ENCODE measurements around the gene ARHGEF28. TPM values are rescaled to one million over a fixed set of nuclear protein-coding genes. Genes with fewer than 3 reads are reported as not detected.

Gene ARHGEF28
- total and polyA plus RNA-seq, 2 of the 4 experiments (the other 2 are of a cell fraction): 3.6 to 16.0 TPM

- Histone ChIP-seq H2AK5ac (ENCODE audit: low read depth, low read length) (no peak overlapping the region), H3K14ac (replicated peaks; ENCODE audit: low read depth, low read length) (no peak overlapping the region), H3K4me3 (ENCODE audit: insufficient read depth, low read depth, low read length) (no peak overlapping the region), H2AK9ac (replicated peaks; ENCODE audit: low read depth, low read length, poor library complexity) (no peak overlapping the region), H4K5ac (ENCODE audit: low read depth, low read length) (no peak overlapping the region), H4K91ac (ENCODE audit: insufficient read depth, low read depth, low read length) (no peak overlapping the region), H2AFZ (replicated peaks; ENCODE audit: low read length, poor library complexity) (no peak overlapping the region), H3K9me1 (ENCODE audit: insufficient read depth, low read length) (peaks cover 14% of the 10 kb centered on the region), H3K9ac (ENCODE audit: low read depth, low read length) (no peak overlapping the region), H3K4me2 (ENCODE audit: low read depth, low read length) (no peak overlapping the region), H3K36me3 (ENCODE audit: control insufficient read depth, insufficient read depth, low read length) (no peaks in the 10 kb centered on the region), H3K27me3 (ENCODE audit: control insufficient read depth, insufficient read depth, low read length) (no peaks in the 10 kb centered on the region), H3K23ac (ENCODE audit: low read depth, low read length) (no peak overlapping the region), H2BK120ac (ENCODE audit: low read depth, low read length) (no peak overlapping the region), H3K4ac (ENCODE audit: low read depth, low read length) (no peak overlapping the region), H3K18ac (ENCODE audit: low read depth, low read length) (no peak overlapping the region), H2BK20ac (ENCODE audit: low read depth, low read length) (no peak overlapping the region), H4K8ac (ENCODE audit: low read depth in 2 of 2, low read length in 2 of 2) (no peak overlapping the region), H3K56ac (ENCODE audit: extremely low read depth, insufficient read depth, low read length) (no peak overlapping the region), H2BK5ac (ENCODE audit: low read depth, low read length, poor library complexity, severe bottlenecking) (no peak overlapping the region), H3K4me1 (ENCODE audit: control insufficient read depth, insufficient read depth, low read length) (peaks cover 2% of the 10 kb centered on the region; the same call in 1 of the 2 replicates), H3K9me3 (ENCODE audit: control insufficient read depth, insufficient read depth, low read length) (no peaks in the 10 kb centered on the region), H3K79me1 (ENCODE audit: low read depth in 1 of 2, low read length in 2 of 2) (peaks cover 12 to 49% of the 10 kb centered on the region in 2 experiments), H4K20me1 (ENCODE audit: insufficient read depth, low read length) (no peaks in the 10 kb centered on the region), H2BK15ac (ENCODE audit: low read depth, low read length) (no peak overlapping the region), H3K27ac (ENCODE audit: insufficient read depth, low read length) (no peak overlapping the region)
- no peak for TF ChIP-seq CEBPB (IDR thresholded peaks at IDR 0.05; ENCODE audit: low read depth, low read length)
- no peak for TF ChIP-seq CHD1 (IDR thresholded peaks at IDR 0.05; ENCODE audit: low read depth, low read length)
- TF ChIP-seq, protein P1, sequence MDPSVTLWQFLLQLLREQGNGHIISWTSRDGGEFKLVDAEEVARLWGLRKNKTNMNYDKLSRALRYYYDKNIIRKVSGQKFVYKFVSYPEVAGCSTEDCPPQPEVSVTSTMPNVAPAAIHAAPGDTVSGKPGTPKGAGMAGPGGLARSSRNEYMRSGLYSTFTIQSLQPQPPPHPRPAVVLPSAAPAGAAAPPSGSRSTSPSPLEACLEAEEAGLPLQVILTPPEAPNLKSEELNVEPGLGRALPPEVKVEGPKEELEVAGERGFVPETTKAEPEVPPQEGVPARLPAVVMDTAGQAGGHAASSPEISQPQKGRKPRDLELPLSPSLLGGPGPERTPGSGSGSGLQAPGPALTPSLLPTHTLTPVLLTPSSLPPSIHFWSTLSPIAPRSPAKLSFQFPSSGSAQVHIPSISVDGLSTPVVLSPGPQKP (IDR thresholded peaks at IDR 0.05; ENCODE audit: borderline replicate concordance, low read depth, low read length): no peak
- TF ChIP-seq RFX5 (IDR thresholded peaks at IDR 0.05; ENCODE audit: low read depth, low read length): no peak
- dilution Hi-C loops (cut with HindIII; ENCODE audit: low sequenced_read_pairs, unreplicated experiment): no loop called here
- in situ Hi-C loops (cut with MboI; ENCODE audit: low sequenced_read_pairs): no loop called here
- ChIA-PET POLR2A (ENCODE audit: unreplicated experiment) (no interaction called here), CTCF (no interaction called here)
- intact Hi-C loops (cut with micrococcal nuclease): no loop called here
- WGBS, 2 experiments (ENCODE audit: extremely low coverage in 2 of 2, insufficient read length in 1 of 2): no CpG with 5 or more reads among the region's 3 CpGs
- BruUV-seq (replicated peaks): no TSS peak
- DNase-seq (no peak), ATAC-seq (ENCODE audit: low read depth) (no peak)
Measured at GRCh38 chr5:73716284-73716808, 90.3 kb downstream of the ARHGEF28 start.
